GM21528 (cell line): ENCODE data around the gene ZNF790.
A peak's percentile ranks its signal among the peaks of the same experiment; 100 is the strongest.

ENCODE experiments used
- ATAC-seq: cut with Tn5 transposase; IDR thresholded peaks from one replicate; pipeline ENCODE4 v1.9.1; 2021; ENCODE audit warnings: mild to moderate bottlenecking, moderate library complexity; ENCODE audit not compliant: unreplicated experiment, low FRiP score

The ZNF790 gene

GRCh38 chr19:36772311-36773222 lies 65.6 kb downstream of the ZNF790 start, which contains the start of gene ZNF850:
Gene ZNF850, minus strand, starts transcription at chr19:36772807. Its CDS starts 10,201 bp downstream, at chr19:36762606.
- ATAC-seq, result peak; percentile 90

- no peak for ATAC-seq
Observed at GRCh38 chr19:36771261-36772231, 66.6 kb downstream of the ZNF790 start.
